KMS-11 (cell line): ENCODE measurements around the gene GAK.

ENCODE experiments used
- H2AFZ ChIP-seq: fragments of 200-600 bp; sonication (generic); 2 replicates; pipeline ENCODE4 v1.6.1; 2016; ENCODE audit warnings: antibody characterized with exemption, mixed run types, low read depth
- H3K27ac ChIP-seq: fragments of 200-600 bp; sonication (generic); 2 replicates; pipeline ENCODE4 v1.6.1; 2016; ENCODE audit warnings: mild to moderate bottlenecking, mixed run types
- H3K27me3 ChIP-seq: fragments of 200-600 bp; sonication (generic); 2 replicates; pipeline ENCODE4 v1.6.1; 2017; ENCODE audit warnings: mild to moderate bottlenecking, low read depth, mixed run types, moderate library complexity; ENCODE audit not compliant: insufficient read depth
- H3K36me3 ChIP-seq: fragments of 200-600 bp; sonication (generic); 2 replicates; pipeline ENCODE4 v1.6.1; 2017; ENCODE audit warnings: mild to moderate bottlenecking, mixed run types; ENCODE audit not compliant: insufficient read depth
- H3K4me1 ChIP-seq: fragments of 200-600 bp; sonication (generic); 2 replicates; pipeline ENCODE4 v1.6.1; 2016; ENCODE audit warnings: mild to moderate bottlenecking, low read depth, mixed run types; ENCODE audit not compliant: poor library complexity, severe bottlenecking
- H3K4me2 ChIP-seq: fragments of 200-600 bp; sonication (generic); 2 replicates; pipeline ENCODE4 v1.7.0; 2016; ENCODE audit warnings: mild to moderate bottlenecking, mixed run types
- H3K4me3 ChIP-seq: fragments of 200-600 bp; sonication (generic); IDR thresholded peaks from 2 replicates; pipeline ENCODE4 v1.6.1; 2017; ENCODE audit warnings: low read depth, low read length, mixed read lengths; ENCODE audit not compliant: insufficient read depth
- H3K79me2 ChIP-seq: fragments of 200-600 bp; sonication (generic); 2 replicates; pipeline ENCODE4 v1.6.1; 2016; ENCODE audit warnings: low read depth, mixed run types; ENCODE audit not compliant: insufficient read depth
- H3K9ac ChIP-seq: fragments of 200-600 bp; sonication (generic); 2 replicates; pipeline ENCODE4 v1.6.1; 2016; ENCODE audit warnings: mild to moderate bottlenecking, mixed run types
- H4K20me1 ChIP-seq: fragments of 200-600 bp; sonication (generic); 2 replicates; pipeline ENCODE4 v1.6.1; 2016; ENCODE audit warnings: mild to moderate bottlenecking, mixed run types; ENCODE audit not compliant: insufficient read depth
- TF ChIP-seq, protein P1 (sequence below): fragments of 200-600 bp; sonication (generic); conservative IDR thresholded peaks from 2 replicates; pipeline ENCODE4 v1.6.1; 2017; ENCODE audit warnings: low read depth, mild to moderate bottlenecking, antibody characterized with exemption, low read length, moderate library complexity, mixed read lengths

The GAK gene

DNA sequence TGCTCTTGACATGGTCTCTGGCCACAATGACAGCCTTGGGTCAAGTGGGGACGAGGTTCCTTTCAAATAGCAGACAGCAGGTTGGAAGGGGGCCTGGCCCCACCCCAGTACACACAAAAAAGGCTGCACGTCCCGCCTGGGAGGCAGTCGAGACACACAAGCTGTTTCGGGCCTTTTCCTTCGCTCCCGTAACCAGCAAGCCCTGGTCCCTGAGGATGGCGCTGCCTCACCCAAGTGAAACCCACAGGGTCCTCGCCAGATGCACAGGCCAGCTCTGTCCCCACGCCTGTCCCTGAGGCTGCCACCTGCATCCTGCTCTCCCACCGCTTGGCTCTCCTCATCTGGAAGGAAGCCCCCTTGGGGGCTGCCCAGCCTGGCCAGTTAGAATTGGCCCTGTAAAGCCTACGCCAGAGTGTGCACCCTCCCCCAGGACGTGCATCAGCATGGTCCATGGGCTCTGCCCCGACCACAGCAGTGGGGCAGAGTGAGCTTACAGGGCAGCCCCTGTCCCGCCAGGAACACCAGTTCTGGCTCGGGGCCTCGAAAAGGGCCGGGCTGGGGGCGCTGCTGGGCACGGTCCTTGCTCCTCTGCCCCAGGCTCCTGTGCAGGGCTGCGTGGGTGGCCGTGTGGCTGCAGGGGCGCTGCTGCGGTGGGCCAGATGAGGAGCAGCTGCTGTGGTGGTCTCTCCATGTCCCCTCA lies 108.2 kb downstream of the GAK start:
- Histone ChIP-seq H3K27me3 (peaks cover 3% of the 10 kb centered on the region; the same call in 1 of the 2 replicates), H3K4me3 (no peak overlapping the region), H2AFZ (no peak overlapping the region), H3K36me3 (no peaks in the 10 kb centered on the region), H4K20me1 (no peaks in the 10 kb centered on the region), H3K79me2 (no peaks in the 10 kb centered on the region), H3K4me1 (no peaks in the 10 kb centered on the region), H3K27ac (no peak overlapping the region), H3K9ac (no peak overlapping the region), H3K4me2 (no peak overlapping the region)
- TF ChIP-seq, protein P1, sequence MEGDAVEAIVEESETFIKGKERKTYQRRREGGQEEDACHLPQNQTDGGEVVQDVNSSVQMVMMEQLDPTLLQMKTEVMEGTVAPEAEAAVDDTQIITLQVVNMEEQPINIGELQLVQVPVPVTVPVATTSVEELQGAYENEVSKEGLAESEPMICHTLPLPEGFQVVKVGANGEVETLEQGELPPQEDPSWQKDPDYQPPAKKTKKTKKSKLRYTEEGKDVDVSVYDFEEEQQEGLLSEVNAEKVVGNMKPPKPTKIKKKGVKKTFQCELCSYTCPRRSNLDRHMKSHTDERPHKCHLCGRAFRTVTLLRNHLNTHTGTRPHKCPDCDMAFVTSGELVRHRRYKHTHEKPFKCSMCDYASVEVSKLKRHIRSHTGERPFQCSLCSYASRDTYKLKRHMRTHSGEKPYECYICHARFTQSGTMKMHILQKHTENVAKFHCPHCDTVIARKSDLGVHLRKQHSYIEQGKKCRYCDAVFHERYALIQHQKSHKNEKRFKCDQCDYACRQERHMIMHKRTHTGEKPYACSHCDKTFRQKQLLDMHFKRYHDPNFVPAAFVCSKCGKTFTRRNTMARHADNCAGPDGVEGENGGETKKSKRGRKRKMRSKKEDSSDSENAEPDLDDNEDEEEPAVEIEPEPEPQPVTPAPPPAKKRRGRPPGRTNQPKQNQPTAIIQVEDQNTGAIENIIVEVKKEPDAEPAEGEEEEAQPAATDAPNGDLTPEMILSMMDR = no peak

DNA sequence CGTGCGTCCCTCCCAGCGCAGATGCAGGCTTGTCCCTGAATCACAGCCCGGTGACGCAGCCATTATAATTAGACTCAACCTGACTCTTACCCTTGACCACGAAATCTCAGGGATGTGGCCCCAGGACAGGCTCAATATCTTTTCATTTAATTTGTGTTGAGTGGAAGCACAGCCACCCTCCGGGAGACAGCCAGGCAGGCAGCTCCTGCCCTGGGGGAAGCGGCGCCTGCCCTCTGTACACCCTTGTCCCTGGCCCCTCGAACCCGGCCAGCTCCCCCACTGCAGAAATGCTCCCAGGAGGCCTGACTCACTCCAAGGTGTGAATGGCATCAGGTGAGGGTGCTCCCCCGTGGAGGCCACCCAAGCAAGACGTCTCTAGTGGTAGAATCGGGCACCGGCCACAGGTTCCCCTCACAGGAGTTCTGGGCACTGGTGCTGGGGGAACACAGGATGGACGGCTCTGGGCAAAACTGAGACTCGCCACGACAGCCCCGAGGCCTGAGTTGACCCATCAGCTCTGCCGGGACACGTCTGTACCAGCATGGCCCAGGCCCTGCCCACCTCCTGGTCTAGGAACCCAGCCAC lies 108.8 kb downstream of the GAK start:
- H3K9ac ChIP-seq = no peak overlapping the region
- H3K4me1 ChIP-seq = no peaks in the 10 kb centered on the region
- no peak overlapping the region for H2AFZ ChIP-seq
- no peak overlapping the region for H3K4me3 ChIP-seq
- H3K36me3 ChIP-seq = no peaks in the 10 kb centered on the region
- no peaks in the 10 kb centered on the region for H4K20me1 ChIP-seq
- no peak overlapping the region for H3K27ac ChIP-seq
- H3K27me3 ChIP-seq = peaks cover 3% of the 10 kb centered on the region; the same call in 1 of the 2 replicates
- H3K79me2 ChIP-seq = no peaks in the 10 kb centered on the region
- no peak overlapping the region for H3K4me2 ChIP-seq
- TF ChIP-seq, protein P1 = no peak

DNA sequence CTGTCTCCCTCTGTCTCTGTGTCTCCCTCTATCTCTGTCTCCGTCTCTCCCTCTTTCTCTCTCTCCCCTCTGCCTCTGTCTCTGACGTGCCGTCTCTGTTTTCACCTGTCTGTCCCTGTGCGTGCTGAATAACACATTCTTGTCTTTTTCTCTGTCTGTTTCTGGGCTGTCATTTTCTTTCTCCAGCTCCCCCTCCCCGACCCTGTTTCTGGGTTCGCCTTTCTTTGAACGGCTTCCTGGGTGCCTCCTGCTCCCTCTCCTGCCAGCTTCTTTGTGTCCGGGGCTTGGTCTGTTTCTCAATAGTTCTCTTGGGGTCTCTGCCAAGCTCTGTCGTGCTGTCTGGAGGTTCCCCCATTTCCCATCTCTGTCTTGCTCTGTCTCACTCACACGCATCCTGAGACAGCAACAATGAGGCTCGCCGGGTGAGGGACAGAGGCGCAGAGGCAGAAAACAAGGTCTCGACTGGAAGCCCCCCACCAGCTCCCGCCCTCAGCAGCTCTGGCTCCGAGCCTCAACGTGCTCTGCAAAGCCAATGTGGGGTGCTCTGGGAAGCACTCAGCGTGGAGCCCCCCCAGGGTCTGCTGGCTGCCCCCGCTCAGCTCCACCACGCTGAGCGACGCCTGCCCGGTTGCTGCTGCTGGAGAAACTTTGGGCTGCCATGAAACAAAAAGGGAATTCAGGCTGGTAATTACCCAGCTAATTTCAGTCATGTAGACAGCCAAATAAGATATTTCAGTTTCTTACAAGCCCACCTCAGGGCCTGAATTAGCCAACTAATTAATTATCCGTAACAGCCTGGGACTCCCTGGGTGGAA lies 109.5 kb downstream of the GAK start:
- no peaks in the 10 kb centered on the region for H4K20me1 ChIP-seq
- H3K27me3 ChIP-seq = peaks cover 6% of the 10 kb centered on the region; the same call in 1 of the 2 replicates
- no peaks in the 10 kb centered on the region for H3K4me1 ChIP-seq
- H3K36me3 ChIP-seq = no peaks in the 10 kb centered on the region
- H3K9ac ChIP-seq = no peak overlapping the region
- no peak overlapping the region for H2AFZ ChIP-seq
- TF ChIP-seq, protein P1 = no peak
- H3K79me2 ChIP-seq = no peaks in the 10 kb centered on the region
- no peak overlapping the region for H3K4me3 ChIP-seq
- no peak overlapping the region for H3K27ac ChIP-seq
- no peak overlapping the region for H3K4me2 ChIP-seq

DNA sequence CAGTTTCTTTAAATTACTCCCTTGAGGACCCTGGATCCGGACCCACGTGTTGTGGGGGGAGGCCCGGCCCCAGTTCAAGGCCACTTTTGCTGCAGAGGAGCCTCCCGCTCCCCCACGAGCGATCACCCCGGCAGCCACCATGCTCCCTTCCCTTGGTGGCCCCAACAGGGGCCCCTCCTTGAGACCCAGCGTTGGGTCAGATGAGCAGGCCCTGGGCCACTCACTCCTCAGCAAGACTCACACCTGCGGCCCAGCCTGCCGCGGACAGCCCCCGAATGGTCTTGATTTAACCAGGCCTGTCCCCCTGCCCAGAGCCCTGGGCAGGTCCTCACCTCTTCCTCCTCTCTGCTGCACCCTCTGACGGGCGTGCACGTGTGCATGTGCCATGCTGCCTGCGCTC lies 110.5 kb downstream of the GAK start:
- H2AFZ ChIP-seq = no peak overlapping the region
- TF ChIP-seq, protein P1 = no peak
- H3K36me3 ChIP-seq = no peaks in the 10 kb centered on the region
- no peaks in the 10 kb centered on the region for H3K4me1 ChIP-seq
- H3K79me2 ChIP-seq = no peaks in the 10 kb centered on the region
- H4K20me1 ChIP-seq = no peaks in the 10 kb centered on the region
- H3K4me3 ChIP-seq = no peak overlapping the region
- no peak overlapping the region for H3K4me2 ChIP-seq
- no peak overlapping the region for H3K27ac ChIP-seq
- no peak overlapping the region for H3K9ac ChIP-seq
- H3K27me3 ChIP-seq = peaks cover 10% of the 10 kb centered on the region; the same call in 1 of the 2 replicates
